IMR-90 (cell line): ENCODE results near the gene TRPC3. TPM values are rescaled to one million over a fixed set of nuclear protein-coding genes. Genes with fewer than 3 reads are reported as not detected.

Experiments used
- ATAC-seq: fragments of 200-7000 bp; cut with Tn5 transposase; 2 replicates; pipeline ENCODE4 v1.9.1; 2020; ENCODE audit warnings: low read depth, mild to moderate bottlenecking, moderate library complexity
- BruUV-seq: library from RNA; stranded (reverse); fragments of 400-500 nt; replicated peaks from 2 replicates; lab custom pipeline; 2021; lab: Mats Ljungman, UMichigan
- CTCF ChIA-PET: fragments of 300-600 bp; formaldehyde crosslinking; extraction: SDS; loops from one replicate; lab custom pipeline; 2021; ENCODE audit warnings: antibody characterized with exemption; lab: Yijun Ruan, JAX
- POLR2A ChIA-PET: fragments of 300-600 bp; sonication (Branson Sonifier 250); formaldehyde crosslinking; loops from one replicate; lab custom pipeline; 2022; ENCODE audit warnings: antibody characterized with exemption; ENCODE audit not compliant: unreplicated experiment; lab: Charles Lee
- DNase-seq: peaks from one replicate; pipeline ENCODE4 v3.0.0; 2013
- H2AFZ ChIP-seq: replicated peaks from 2 replicates; pipeline ENCODE3; 2013; ENCODE audit warnings: low read length, mild to moderate bottlenecking; ENCODE audit not compliant: poor library complexity
- H2AK5ac ChIP-seq: 2 replicates; pipeline ENCODE4 v1.6.1; 2013; ENCODE audit warnings: low read depth, low read length, inconsistent platforms
- H2AK9ac ChIP-seq: replicated peaks from 2 replicates; pipeline ENCODE3; 2013; ENCODE audit warnings: mild to moderate bottlenecking, low read depth, low read length, moderate library complexity; ENCODE audit not compliant: poor library complexity
- H2BK120ac ChIP-seq: 2 replicates; pipeline ENCODE4 v1.6.1; 2013; ENCODE audit warnings: low read depth, low read length, inconsistent platforms
- H2BK15ac ChIP-seq: 3 replicates; pipeline ENCODE4 v1.6.1; 2013; ENCODE audit warnings: low read depth, low read length, inconsistent platforms
- H2BK20ac ChIP-seq: 2 replicates; pipeline ENCODE4 v1.6.1; 2013; ENCODE audit warnings: low read depth, mild to moderate bottlenecking, inconsistent platforms, low read length, moderate library complexity
- H2BK5ac ChIP-seq: 2 replicates; pipeline ENCODE4 v1.6.1; 2013; ENCODE audit warnings: mild to moderate bottlenecking, low read depth, low read length, inconsistent platforms; ENCODE audit not compliant: poor library complexity, severe bottlenecking
- H3K14ac ChIP-seq: replicated peaks from 2 replicates; pipeline ENCODE4 v1.6.1; 2013; ENCODE audit warnings: low read depth, low read length, inconsistent platforms
- H3K18ac ChIP-seq: 2 replicates; pipeline ENCODE4 v1.6.1; 2013; ENCODE audit warnings: low read depth, low read length, control low read depth
- H3K23ac ChIP-seq: 2 replicates; pipeline ENCODE4 v1.6.1; 2013; ENCODE audit warnings: low read depth, low read length, inconsistent platforms
- H3K27ac ChIP-seq: 2 replicates; pipeline ENCODE4 v1.5.1; 2013; ENCODE audit warnings: mild to moderate bottlenecking, control low read depth, low read length; ENCODE audit not compliant: insufficient read depth
- H3K27me3 ChIP-seq: 2 replicates; pipeline ENCODE4 v1.6.1; 2013; ENCODE audit warnings: low read length; ENCODE audit not compliant: control insufficient read depth, insufficient read depth
- H3K36me3 ChIP-seq: 2 replicates; pipeline ENCODE4 v1.6.1; 2013; ENCODE audit warnings: low read length, mixed read lengths; ENCODE audit not compliant: control insufficient read depth, insufficient read depth
- H3K4ac ChIP-seq: 2 replicates; pipeline ENCODE4 v1.6.1; 2013; ENCODE audit warnings: low read depth, low read length, inconsistent platforms
- H3K4me1 ChIP-seq: 2 replicates; pipeline ENCODE4 v1.6.1; 2013; ENCODE audit warnings: low read length, mixed read lengths; ENCODE audit not compliant: control insufficient read depth, insufficient read depth
- H3K4me2 ChIP-seq: 2 replicates; pipeline ENCODE4 v1.6.1; 2013; ENCODE audit warnings: low read depth, mild to moderate bottlenecking, control low read depth, low read length, moderate library complexity
- H3K4me3 ChIP-seq: 2 replicates; pipeline ENCODE4 v1.5.1; 2013; ENCODE audit warnings: low read depth, mild to moderate bottlenecking, control low read depth, low read length, moderate library complexity; ENCODE audit not compliant: insufficient read depth
- H3K56ac ChIP-seq: 2 replicates; pipeline ENCODE4 v1.6.1; 2013; ENCODE audit warnings: low read length, inconsistent platforms; ENCODE audit not compliant: insufficient read depth; ENCODE audit errors: extremely low read depth
- H3K79me1 ChIP-seq, 2 experiments: 2 replicates each; pipeline ENCODE4 v1.6.1; 2013; ENCODE audit warnings: low read length in 2 of 2, inconsistent platforms in 1 of 2, low read depth in 1 of 2
- H3K9ac ChIP-seq: 2 replicates; pipeline ENCODE4 v1.6.1; 2013; ENCODE audit warnings: low read depth, low read length, control low read depth
- H3K9me1 ChIP-seq: 2 replicates; pipeline ENCODE4 v1.6.1; 2013; ENCODE audit warnings: low read length, inconsistent platforms; ENCODE audit not compliant: insufficient read depth
- H3K9me3 ChIP-seq: 2 replicates; pipeline ENCODE4 v1.6.1; 2013; ENCODE audit warnings: low read length; ENCODE audit not compliant: control insufficient read depth, insufficient read depth
- H4K20me1 ChIP-seq: 2 replicates; pipeline ENCODE4 v1.6.1; 2013; ENCODE audit warnings: low read length, inconsistent platforms; ENCODE audit not compliant: insufficient read depth
- H4K5ac ChIP-seq: 2 replicates; pipeline ENCODE4 v1.6.1; 2013; ENCODE audit warnings: mild to moderate bottlenecking, low read depth, low read length, control low read depth
- H4K8ac ChIP-seq, 2 experiments: 2 replicates each; pipeline ENCODE4 v1.6.1; 2013; ENCODE audit warnings: low read depth in 2 of 2, low read length in 2 of 2, control low read depth in 1 of 2, inconsistent platforms in 1 of 2
- H4K91ac ChIP-seq: 2 replicates; pipeline ENCODE4 v1.6.1; 2013; ENCODE audit warnings: low read depth, low read length, inconsistent platforms; ENCODE audit not compliant: insufficient read depth
- ELK1 ChIP-seq: fragments of 150-350 bp; IDR thresholded peaks from 2 replicates; pipeline ENCODE4 v1.6.1; 2016; ENCODE audit warnings: low read depth, mild to moderate bottlenecking, low read length, moderate library complexity, borderline replicate concordance
- WGBS, 2 experiments: methylation state at CpG; one replicate each; pipeline versions ENCODE4 v1.1.5 to v1.1.7; 2013; ENCODE audit warnings: missing lambda C conversion rate in 2 of 2; ENCODE audit not compliant: insufficient read length in 1 of 2; ENCODE audit errors: extremely low coverage in 2 of 2; 5-methylcytosine and 5-hydroxymethylcytosine counted together
- dilution Hi-C: fragments of 300-500 bp; cut with HindIII; formaldehyde crosslinking; loops from one replicate; pipeline ENCODE4 v1.14.3; 2018; ENCODE audit warnings: low sequenced_read_pairs; ENCODE audit not compliant: unreplicated experiment
- in situ Hi-C: fragments of 300-500 bp; cut with MboI; formaldehyde crosslinking; loops from 3 replicates; pipeline ENCODE4 v1.14.3; 2019; ENCODE audit warnings: low sequenced_read_pairs, inconsistent platforms, mixed read lengths
- intact Hi-C: fragments of 100-400 bp; cut with micrococcal nuclease; formaldehyde crosslinking; loops from 2 replicates; pipeline ENCODE4 v1.10.0; 2022
- polyA plus RNA-seq, 3 experiments: library from polyadenylated mRNA; depleted of rRNA; stranded (reverse); fragments of >200 nt; gene quantifications; 2 replicates each; pipeline ENCODE4 v1.2.3, GENCODE V29; 2012; ENCODE audit warnings: low replicate concordance in 1 of 3
- total RNA-seq: library from RNA; depleted of rRNA; stranded (reverse); fragments of >200 nt; gene quantifications from 2 replicates; pipeline ENCODE4 v1.2.3, GENCODE V29; 2012

The TRPC3 gene
- total and polyA plus RNA-seq, 2 of the 4 experiments (the other 2 are of a cell fraction) = 1.1 to 2.7 TPM

- no peaks in the 10 kb centered on the region for H3K9me3 ChIP-seq
- H3K4me3 ChIP-seq = no peak overlapping the region
- no peak overlapping the region for H3K23ac ChIP-seq
- no peak overlapping the region for H3K56ac ChIP-seq
- no peak overlapping the region for H2AK5ac ChIP-seq
- ChIA-PET CTCF (no interaction called here), POLR2A (no interaction called here)
- H3K27me3 ChIP-seq = no peaks in the 10 kb centered on the region
- ATAC-seq (no peak), DNase-seq (no peak)
- H3K14ac ChIP-seq = no peak overlapping the region
- no peak overlapping the region for H3K9ac ChIP-seq
- no peak overlapping the region for H3K27ac ChIP-seq
- H4K5ac ChIP-seq = no peak overlapping the region
- no peak overlapping the region for H2AFZ ChIP-seq
- no peak overlapping the region for H2BK5ac ChIP-seq
- H3K36me3 ChIP-seq = no peaks in the 10 kb centered on the region
- 0 out of 2 replicates have a peak, but pooled peaks cover 3% of the 10 kb centered on the region for H3K9me1 ChIP-seq
- intact Hi-C loops = no loop called here
- H2BK120ac ChIP-seq = no peak overlapping the region
- H4K91ac ChIP-seq = no peak overlapping the region
- no peak overlapping the region for H3K18ac ChIP-seq
- H4K20me1 ChIP-seq = no peaks in the 10 kb centered on the region
- no peaks in the 10 kb centered on the region for H3K79me1 ChIP-seq
- in situ Hi-C loops = no loop called here
- no peaks in the 10 kb centered on the region for H3K4me1 ChIP-seq
- H3K4me2 ChIP-seq = no peak overlapping the region
- H2BK15ac ChIP-seq = no peak overlapping the region
- TF ChIP-seq ELK1 = no peak
- no peak overlapping the region for H2BK20ac ChIP-seq
- no TSS peak for BruUV-seq
- dilution Hi-C loops = no loop called here
- H3K4ac ChIP-seq = no peak overlapping the region
- H4K8ac ChIP-seq = no peak overlapping the region
- WGBS, 2 experiments = no CpG with 5 or more reads among the region's 1 CpG
- H2AK9ac ChIP-seq = no peak overlapping the region
Observed at GRCh38 chr4:121960818-121961217, 9.0 kb upstream of the TRPC3 start.
